ENCODE measurements around the gene FBXO42.

The FBXO42 gene

DNA sequence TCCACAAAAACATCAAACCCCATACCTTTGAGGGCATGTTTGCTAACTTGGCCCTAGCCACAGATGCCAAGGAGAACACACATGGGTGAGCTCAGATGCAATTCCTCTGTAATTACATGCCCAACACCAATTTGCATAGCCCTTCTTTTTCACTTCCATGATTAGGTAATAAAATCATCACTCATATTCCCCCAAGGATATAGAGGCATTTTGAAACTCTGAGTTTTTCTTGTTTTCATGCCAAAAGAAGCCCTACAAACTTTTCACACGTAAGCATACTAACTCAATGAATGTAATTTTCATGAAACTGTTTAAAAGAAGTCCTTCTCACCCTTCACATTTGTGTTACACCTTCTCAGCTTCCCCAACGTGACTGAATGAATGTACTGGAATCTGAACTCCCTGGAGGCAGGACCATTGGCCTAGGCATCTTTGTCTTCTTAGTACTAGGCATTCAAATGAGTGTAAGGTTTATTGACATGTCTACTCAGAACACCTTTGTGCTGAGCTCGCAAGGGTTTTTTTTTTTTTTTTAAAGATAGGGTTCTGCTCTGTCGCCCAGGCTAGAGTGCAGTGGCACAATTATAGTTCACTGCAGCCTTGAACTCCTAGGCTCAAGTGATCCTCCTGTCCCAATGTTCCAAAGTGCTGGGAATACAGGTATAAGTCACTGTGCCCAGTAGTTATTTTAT is 31.0 kb downstream of the FBXO42 start:
- DNase-seq = peak; percentile 37

DNA sequence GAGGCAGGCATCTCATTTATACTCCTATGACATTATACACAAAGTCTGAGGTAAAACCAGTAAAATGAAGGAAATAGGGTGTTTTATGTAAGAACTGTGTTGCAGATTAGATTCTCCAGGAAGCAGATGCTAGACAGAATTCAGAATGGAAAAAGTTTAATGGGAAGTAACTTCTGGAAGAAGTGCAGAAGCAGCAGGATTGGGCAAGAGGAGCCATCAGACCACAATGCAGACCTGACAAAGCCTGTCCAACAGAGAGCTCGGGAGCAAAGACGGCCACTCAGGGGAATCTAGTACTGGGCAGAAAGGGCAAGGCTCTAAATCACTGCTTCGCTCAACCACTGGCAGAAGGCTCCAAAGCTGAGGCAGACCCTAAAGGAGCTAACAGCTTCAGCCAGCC is 33.7 kb downstream of the FBXO42 start:
- peak; percentile 69 for DNase-seq

DNA sequence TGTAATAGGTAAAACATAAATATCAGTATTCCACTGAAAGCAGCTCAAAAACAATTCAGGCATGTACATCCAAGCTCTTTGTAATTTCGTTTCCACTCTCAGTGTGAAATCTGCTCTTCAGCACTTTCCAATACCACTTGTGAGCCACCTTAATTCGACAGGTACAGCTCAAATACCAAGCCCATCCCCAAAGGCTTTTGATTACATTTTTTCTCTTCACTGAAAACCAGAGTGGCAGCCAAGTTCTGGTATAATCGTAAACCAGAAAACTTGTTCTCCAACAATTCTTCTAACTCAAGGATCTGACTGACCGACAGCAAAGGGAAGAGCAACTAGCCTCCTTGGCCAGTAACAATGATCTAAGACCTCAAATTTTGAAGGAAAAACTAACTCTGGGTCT is 36.8 kb downstream of the FBXO42 start:
- no peak for DNase-seq

DNA sequence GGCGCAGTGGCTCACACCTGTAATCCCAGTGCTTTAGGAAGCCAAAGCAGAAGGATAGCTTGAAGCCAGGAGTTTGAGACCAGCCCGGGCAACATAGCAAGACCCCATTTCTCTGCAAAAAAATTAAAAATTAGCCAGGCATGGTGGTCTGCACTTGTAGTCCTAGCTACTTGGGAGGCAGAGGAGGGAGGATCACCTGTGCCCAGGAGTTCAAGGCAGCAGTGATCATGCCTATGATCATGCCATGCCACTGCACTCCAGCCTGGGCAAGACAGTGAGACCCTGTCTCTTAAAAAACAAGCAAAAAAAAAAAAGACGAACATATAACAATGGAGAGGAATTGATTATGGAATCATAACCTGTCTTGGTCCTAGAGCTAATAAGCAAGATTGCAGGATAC is 45.1 kb downstream of the FBXO42 start:
- no peak for DNase-seq

DNA sequence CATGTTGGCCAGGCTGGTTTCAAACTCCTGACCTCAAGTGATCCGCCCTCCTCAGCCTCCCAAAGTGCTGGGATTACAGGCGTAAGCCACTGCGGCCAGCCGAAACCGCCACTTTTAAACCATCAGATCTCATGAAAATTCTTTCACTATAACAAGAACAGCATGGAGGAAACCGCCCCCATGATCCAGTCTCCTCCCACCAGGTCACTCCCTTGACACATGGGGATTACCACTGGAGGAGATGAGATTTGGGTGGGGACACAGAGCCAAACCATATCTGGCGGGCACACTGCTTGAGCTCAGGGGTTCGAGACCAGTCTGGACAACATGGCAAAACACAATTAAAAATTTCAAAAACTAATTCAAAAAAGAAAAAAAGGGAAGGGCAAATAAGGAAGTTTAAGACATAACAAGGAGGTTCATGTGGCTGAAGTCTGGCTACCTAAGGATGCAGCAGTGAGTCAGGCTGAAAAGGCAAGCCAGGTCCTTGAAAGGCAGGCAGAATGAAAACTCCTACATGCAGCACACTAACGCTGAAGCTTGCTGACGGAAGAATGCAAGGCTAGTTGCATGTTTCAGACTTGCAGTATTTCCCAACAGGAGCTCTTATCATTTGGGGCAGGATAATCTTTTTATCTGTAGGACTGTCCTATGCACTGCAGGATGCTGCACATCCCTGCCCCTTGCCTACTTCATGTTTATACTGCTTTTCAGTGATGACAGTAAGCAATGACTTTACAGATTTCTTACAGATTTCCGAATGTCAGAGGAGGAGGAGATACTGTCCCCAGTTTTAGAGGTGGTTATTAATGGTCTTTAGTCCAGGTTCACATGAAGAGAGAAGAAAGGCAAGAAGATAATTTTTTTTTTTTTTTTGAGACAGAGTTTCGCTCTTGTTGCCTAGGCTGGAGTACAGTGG is 49.3 kb downstream of the FBXO42 start:
- no peak for DNase-seq

DNA sequence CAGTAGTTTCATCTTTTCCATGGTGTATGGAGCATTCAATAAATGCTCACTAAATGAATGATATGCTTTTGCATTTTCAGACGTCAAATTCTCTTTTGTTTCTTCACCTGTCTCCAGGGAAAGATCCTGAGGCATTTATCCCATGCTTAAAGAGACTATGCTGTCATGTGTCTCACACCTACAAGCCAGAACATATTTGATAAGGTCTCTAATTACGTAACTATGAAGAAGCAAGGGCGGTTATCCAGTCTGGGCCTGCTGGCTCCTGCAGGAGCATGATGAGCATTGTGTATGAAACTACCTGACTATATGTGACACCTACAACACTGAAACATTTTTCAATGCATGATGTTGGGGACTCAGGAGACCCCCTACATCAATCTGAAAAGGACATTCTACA is 51.8 kb downstream of the FBXO42 start:
- no peak for DNase-seq

DNA sequence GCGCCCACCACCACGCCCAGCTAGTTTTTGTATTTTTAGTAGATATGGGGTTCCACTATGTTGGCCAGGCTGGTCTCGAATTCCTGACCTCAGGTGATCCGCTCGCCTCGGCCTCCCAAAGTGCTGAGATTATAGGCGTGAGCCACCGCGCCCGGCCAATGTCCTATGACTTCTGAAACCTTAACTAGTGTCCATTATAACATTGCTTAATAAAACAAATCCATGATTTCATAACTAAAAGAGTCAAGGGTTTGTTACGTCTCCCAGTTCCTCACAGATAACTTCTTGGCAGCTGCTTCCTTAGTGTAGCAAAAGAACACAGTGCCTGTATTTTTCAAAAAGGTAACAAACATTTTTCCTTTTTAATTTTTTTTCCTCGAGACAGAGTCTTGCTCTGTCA is 53.6 kb downstream of the FBXO42 start:
- DNase-seq = no peak

DNA sequence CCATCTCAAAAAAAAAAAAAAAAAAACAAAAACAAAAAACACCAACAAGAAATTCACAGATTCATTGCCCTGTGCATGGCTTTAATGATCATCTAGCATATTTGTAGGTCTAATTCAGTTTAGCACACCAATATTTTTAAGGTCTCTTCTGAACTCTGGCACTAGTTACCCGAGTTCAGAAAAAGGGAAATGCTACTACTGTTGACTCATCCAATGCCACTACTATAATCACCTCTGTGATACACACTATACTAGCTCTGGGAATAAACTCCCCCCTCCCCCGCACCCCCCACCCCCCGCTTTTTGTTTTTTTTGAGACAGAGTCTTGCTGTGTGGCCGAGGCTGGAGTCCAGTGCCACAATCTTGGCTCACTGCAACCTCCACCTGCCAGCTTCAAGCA is 55.6 kb downstream of the FBXO42 start:
- DNase-seq = peak; percentile 49

DNA sequence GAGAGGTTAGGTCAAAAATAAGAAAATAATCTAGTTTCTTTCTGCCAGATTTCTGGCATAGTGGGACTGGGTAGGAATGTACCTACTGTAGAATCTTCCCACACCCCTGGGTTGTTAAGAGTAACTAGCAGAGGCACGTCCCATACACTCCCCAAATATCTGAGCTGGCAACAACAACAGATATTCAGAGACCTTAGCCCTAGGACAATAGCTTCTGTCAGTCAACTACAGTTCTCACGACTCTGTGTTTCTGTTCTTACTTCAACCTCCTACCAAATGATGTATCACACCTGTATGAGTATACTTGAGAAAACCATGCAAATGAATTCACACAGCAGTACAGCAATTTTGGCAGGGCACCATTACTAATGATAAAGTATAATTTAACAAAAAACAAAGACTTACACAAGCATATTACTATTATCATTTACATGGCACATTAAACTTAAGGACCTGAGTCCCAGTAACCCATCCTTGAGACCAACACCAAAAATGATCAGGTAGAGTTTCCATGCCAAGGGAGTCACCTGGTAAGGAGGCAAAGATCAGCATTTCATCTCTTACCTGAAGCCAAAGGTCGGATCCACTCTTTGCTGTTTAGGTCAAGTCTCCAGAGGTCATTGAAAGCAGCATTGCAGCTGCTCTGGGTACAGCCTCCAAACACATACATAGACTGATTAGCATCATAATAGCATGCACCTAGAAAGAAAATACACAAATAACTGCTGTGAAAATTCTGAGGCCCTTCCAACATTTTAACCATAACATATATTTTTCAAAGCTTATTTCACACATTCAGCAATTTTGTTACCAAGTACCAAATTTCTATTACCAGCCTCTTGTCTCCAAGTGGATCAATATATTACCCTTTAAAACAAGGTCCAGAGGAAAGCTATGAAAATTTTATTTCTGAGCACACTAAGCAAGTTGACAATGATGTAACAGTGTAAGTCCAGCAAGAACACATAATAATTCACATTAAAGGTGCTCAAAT is 57.8 kb downstream of the FBXO42 start:
- DNase-seq = no peak

DNA sequence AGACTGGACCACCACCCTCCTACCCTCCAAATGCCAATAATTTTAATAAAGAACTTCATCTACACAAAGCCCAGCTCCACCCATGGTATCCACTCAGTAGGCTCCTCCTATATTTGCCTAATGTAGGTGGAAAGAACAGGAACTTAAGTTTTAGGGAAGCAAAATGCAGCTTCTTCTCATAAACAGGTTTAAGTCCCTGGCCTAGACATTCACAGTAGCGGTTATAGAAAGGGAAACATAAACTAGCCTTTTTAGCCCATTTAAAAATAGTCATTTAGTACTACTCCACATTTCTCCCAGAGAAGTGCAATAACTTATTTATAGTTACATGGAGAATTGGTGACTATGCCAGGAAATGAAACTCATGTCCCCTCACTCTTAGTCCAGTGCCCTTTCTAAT is 58.7 kb downstream of the FBXO42 start:
- DNase-seq = peak; percentile 93

DNA sequence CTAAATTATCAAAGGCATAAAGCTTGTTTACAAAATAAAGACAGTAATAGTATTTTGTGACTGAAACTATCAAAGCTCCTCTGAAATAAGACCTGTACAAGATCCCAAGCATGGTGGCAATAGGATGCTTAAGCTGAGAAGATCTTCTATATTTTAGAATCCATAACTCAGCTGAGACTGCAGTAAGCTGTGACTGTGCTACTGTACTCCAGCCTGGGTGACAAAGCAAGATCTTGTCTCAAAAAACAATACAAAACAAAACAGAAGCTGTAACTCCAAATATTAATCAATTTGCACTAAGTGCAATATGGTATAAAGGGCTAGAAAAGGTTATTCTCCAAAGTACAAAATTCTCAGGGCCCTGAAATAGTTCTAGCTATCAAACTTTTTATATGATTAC is 59.5 kb downstream of the FBXO42 start:
- DNase-seq = no peak

DNA sequence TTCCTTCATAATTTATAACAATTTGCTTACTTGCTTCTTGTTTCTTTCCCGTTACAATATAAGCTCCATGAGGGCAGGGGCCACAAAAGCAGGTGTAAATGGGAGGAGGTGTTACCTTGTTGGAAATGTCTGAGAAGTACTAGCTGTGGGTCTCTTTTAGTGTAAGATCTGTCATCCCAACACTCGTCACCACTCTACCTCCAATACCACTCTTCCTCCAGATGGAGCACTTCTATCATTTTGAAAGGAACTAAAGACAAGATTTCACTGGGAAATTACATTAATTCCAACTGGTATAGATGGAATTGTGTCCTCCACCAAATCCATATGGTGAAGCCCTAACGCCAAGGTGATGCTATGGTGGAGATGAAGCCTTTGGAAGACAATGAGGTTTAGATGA is 62.3 kb downstream of the FBXO42 start:
- DNase-seq = no peak

DNA sequence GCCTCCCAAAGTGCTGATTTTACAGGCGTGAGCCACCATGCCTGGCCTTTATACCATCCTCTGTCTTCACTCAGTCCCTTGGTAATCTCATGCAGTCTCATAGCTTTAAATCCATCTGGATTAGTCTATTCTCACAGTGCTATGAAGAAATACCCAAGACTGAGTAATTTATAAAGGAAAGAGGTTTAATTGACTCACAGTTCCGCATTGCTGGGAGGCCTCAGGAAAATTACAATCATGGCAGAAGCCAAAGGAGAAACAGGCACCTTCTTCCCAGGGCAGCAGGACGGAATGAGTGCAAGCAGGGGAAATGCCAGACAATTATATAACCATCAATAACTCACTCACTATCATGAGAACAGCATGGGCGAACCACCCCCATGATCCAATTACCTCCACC is 66.2 kb downstream of the FBXO42 start:
- DNase-seq = no peak

DNA sequence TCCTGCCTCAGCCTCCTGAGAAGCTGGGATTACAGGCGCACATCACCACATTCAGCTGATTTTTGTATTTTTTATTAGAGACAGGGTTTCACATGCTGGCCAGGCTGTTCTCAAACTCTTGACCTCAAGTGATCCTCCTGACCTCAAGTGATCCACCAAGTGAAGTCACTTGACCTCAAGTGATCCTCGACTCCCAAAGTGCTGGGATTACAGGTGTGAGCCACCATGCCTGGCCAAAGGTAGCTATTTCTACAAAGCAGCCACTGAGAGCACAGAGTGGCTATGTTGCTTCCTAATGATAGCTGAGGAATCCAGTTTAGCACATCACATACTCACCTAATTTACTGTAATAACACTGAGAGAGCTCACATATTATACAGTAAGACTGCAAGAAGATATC is 70.5 kb downstream of the FBXO42 start:
- no peak for DNase-seq

DNA sequence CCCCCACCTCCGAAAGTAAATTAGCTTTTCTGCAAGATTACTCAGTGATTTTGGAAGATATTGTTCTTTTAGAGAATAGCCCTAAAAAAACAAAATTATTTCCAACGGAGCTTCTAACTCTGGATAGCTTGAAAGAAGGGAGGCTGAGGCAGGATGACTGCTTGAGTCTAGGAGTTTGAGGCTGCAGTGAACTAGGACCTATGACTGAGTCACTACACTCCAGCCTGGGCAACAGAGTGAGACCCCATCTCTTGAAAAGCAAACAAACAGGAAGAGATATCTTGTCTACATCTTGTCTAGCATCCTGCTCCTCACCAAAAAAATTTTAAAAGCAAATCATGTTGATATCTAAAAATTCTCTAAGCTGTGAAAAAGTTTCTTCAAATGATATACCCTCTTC is 73.1 kb downstream of the FBXO42 start:
- no peak for DNase-seq

DNA sequence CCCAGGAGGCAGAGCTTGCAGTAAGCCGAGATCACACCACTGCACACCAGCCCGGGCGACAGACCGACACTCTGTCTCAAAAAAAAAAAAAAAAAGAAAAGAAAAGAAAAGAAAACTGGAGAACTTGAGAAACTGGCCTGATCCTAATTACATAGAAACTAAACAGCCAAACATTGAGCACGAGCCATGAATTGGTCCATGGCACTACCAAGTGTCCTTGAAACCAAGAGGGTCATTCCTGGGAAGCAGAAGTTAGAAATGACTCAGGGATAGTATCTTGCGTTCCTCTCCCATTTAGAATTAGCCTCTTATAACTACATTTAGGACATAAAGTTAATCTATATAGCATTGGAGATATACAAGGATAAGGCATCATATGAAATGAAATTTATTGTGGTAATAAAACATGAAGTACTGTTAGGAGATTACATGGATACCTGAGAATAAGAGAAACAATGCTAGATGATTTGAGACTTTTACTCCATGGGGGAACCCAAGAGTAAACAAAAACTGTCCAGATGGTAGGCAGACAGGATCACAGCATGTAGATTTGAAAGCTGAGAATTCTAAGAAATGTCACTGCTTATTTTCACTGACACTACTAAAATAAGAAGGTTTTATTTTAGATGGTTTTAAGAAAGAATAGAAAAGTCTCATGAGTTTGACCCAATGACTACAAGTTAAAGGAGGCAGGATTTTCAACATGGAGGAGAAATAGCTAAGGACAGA is 75.8 kb downstream of the FBXO42 start:
- DNase-seq = no peak

DNA sequence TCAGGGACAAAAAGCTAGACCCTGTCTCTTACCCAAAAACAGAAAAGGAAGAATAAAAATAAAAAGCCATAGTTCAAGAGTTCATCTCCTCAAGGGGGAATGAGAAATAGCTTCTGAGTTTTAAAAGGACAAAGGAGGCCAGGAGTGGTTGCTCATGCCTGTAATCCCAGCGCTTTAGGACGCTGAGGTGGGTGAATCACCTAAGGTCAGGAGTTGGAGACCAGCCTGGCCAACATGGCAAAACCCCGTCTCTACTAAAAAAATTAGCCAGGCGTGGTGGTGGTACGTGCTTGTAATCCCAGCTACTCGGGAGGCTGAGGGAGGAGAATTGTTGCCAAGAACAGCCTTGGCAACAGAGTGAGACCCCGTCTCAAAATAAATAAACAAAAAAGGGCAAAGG is 76.7 kb downstream of the FBXO42 start:
- DNase-seq = no peak

DNA sequence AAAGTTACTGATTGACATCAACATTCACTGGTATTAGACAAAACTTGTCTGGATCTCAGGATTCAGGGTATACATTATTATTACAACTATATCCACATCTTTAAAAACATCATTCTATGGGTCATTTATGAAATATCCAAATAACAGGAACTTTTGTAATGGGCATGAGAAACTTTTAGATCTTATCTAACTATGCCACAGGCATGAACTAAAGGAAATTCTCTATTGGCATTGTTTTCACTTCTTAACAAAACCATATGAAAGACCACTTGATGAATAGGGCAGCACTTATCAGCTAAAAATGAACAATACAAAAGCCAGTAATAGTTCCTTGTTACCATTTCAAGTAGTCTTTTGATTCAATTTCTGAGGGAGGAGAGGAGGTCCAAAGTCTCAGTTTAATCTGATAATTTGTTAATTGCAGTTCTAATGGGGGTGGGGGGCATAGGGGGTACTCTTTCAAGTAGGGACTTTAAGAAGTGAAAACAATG is 84.5 kb downstream of the FBXO42 start:
- no peak for DNase-seq

DNA sequence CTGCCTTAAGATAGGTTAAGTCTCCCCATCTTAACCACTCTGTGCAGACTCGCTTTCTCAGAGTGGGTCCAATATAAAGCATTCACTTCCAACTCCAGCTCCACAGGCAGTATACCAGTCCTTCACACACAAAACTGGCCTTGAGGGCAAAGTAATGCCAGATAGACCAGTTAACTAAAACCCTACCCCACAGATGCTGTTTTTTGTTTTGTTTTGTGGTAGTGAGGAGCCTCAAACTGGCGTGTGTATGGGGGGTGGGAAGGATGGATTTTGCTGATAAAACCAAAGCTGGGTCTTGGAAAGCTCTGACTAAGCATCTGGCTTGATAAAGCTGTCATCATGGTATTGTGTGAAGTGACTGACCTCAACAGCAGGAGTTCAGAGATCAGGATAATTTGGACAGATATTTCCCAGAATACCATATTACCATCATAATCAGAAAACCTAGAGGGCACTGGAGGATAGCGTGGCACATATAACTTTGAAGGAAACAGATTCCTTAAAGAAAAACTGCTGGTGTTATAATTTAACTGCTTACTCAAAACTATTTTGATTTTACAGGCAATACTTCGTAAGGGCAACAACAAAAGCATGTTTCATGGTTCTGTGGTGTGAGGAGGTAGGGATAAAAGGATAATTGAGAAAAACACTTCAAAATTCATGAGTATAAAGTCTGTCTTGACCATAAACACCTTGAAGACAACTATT is 85.7 kb downstream of the FBXO42 start:
- no peak for DNase-seq

DNA sequence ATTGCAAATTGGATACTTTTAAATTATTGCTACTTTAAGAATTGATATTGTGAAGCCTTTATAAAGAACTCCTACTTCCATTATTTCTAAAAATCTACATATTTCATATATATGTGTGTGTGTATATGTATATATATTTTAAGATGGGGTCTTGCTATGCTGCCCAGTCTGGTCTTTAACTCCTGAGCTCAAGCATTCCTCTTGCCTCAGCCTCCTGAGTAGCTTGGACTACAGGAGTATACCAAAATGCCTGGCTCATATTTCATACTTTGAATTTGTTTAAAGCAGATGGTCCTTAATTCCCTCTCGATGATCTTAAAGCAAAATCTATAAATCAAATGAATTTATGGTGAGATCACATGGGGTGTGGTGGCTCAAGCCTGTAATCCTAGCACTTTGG is 90.2 kb downstream of the FBXO42 start:
- DNase-seq = no peak

DNA sequence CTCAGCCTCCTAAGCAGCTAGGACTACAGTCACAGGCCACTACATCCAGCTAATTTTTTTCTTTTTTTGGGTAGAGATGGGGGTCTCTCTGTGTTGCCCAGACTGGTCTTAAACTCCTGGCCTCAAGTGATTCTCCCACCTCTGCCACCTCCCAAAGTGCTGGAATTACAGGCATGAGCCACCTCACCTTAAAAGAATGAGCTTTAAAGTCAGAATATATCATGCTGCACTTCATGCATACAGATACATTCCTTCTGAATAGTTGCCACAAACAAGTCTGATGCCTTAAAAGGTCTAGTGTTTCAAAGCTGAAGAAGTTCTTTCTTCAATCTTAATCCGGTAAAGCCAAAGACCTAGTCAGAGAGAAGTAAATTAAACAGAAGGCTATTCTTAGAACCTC is 91.5 kb downstream of the FBXO42 start:
- DNase-seq = no peak

All from suppressor macrophage treated with lipopolysaccharide for 4 hours (primary cell).